Astrocyte (in vitro differentiated cells and primary cell): ENCODE data around the gene RSAD1.

Experiments used
- CTCF ChIP-seq: IDR thresholded peaks from 2 replicates; pipeline ENCODE4 v1.5.1; 2011; ENCODE audit warnings: low read depth, mild to moderate bottlenecking, inconsistent platforms, low read length, moderate library complexity; ENCODE audit not compliant: insufficient read depth
- EZH2 ChIP-seq: IDR thresholded peaks from 2 replicates; pipeline ENCODE4 v1.6.1; 2012; ENCODE audit warnings: mild to moderate bottlenecking, low read length, inconsistent platforms; ENCODE audit not compliant: insufficient read depth

- TF ChIP-seq CTCF = no peak
- TF ChIP-seq EZH2 = no peak
Measured at GRCh38 chr17:50482110-50482509, 3.5 kb downstream of the RSAD1 start.
